ENCODE measurements around the gene EIF3L.

Gene EIF3L

DNA sequence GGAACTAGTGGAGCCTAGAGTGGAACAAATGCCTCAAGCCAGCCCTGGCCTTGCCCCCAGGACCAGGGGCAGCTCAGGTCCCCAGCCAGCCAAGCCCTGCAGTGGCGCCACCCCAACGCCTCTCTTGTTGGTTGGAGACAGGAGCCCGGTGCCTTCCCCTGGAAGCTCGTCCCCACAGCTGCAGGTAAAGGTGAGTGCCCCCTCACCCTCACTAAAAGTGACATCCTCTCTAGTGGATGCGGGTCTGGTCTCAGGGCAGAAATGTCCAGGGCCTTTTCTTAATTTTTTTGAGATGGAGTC is 78.4 kb downstream of the EIF3L start:
- no peak for DNase-seq (ENCODE audit: low read depth)

DNA sequence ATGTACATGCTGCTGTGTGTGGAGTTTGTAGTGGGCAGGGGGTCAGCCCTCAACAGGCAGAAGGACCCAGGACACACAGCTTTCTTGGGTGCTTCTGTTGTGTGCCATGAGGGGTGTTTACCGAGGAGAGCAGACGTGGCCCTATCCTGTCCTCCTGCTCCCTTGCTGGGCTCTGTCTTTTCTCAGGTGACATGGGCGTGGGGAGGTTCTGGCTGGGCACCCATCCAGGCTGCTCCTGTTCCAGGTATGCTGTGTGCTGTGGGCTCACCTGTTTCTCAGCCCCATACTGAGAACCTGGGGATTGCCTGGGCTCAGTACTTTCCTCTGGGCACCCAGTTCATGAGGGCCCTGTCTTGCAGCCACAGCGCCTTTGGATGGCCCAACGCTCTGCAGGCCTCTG is 80.2 kb downstream of the EIF3L start:
- no peak for DNase-seq (ENCODE audit: low read depth)

DNA sequence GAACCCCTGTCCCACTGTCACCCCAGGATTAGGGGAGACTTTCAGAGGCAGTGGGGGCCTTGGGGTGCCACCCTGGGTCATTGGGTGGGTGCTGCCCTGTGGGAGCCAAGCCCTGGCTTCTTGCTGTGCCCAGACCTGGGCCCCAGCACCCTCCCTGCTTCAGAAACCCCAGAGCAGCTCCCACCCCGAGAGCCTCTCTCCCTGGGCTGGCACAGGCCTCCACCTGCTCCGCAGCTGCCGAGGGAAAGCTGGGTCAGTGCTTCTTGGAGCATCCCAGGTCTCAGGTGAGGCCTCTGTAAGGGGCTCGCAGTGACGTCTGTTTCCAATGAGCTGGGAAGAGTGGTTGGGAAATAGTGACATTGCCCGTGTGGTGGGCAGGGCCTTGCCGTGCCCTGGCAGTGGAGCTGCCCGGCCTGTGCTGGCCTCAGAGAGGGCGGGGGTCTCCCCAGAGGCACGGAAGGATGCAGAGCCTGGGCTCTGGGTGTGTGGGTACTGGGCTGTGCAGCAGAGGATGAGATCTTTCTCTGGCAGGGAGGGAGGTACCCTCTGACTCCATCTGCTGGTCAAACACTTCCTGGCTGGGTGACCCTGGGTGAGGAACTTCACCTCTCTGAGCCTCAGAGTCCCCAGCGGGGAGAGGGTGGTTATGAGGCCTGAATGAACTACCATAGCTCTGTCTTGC is 81.2 kb downstream of the EIF3L start:
- DNase-seq (ENCODE audit: low read depth), result no peak

DNA sequence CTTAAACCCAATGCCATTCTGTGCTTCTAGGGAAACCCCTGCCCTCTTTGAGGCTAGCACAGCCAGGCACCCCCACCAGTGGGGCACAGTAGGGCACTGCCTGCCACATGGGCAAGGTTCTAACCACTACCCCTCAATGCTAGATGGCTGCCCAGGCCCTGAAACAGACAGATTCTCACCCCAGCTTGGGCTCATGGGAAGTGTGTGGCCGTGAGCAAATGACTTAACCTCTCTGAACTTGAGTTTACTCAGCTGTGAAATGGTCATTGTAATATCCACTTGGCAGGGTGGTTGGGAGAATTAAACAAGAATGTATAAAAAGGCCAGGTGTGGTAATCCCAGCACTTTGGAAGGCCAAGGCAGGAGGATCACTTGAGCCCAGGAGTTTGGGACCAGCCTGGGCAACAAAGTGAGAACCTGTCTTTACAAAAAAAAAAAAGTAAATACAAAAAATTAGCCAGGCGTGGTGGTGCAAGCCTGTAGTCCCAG is 81.8 kb downstream of the EIF3L start:
- no peak for DNase-seq (ENCODE audit: low read depth)

DNA sequence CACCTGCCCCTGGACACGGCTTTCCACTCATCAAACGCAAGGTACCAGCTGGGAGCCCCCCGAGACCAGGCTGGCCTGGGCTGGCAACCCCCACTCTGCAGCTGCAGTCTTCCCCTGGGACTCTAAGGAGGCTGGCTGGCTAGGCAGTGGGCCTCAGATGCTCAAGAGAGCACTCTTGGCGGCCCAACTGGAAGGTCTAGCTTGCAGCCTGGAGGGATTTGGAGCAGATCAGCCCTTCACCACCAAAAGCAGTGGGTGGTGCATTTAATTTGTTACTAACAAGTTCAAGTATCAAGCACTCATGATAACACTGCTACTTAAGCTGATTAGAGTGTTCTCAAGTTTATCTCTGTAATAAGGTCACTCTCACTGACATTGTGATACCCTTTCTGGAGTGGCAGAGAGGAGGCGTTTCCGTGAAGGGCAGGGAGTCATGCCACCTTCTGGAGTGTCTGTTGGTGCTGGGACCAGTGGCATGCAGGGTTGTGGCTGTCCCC is 82.7 kb downstream of the EIF3L start:
- no peak for DNase-seq (ENCODE audit: low read depth)

DNA sequence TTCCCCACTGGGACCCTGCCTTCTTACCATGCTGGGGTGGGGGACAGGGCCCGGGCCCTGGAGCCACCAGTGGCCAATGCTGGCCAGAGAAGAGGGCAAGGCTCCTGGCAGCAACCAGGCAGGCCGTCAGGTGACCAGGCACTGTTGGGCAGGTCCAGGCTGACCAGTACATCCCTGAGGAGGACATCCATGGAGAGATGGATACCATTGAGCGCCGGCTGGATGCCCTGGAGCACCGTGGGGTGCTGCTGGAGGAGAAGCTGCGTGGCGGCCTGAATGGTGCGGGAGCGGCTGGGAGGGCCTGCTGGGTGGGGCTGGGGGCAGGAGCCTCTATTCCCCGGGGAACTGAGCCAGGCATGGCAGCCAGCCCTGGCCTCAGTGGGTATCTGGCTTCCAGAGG is 83.2 kb downstream of the EIF3L start:
- DNase-seq (ENCODE audit: low read depth), result no peak

DNA sequence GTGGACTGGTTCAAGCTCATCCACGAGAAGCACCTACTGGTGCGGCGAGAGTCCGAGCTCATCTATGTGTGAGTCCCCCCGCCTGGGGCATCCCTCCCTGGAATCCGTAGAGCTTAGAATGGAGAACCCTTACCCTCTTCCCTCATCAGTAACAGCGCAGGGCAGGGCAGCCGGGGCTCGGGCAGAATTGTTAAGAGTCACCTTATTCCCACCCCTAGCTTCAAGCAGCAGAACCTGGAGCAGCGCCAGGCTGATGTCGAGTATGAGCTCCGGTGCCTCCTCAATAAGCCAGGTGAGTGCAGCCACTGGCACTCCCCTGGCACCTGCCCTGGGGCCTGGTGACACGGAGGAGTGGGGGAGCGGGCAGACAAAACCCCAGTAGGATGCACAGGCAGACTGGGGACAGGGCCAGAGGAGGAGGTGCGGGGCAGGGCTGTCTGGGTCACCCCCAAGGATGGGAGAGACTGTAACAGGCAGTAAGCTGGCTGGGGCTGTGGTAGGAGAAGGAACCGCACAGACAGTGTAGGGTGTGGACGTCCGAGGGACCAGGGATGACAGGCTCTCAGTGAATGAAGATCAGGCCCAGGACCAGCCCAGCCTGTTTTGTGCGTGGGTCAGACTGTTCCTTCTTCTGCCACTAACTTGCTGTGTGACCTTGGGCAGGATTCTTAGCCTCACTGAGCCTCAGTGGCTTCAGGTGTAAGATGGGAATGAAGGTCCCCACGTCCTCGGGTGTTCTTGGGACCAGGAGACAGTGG is 83.8 kb downstream of the EIF3L start:
- DNase-seq (ENCODE audit: low read depth), result no peak

DNA sequence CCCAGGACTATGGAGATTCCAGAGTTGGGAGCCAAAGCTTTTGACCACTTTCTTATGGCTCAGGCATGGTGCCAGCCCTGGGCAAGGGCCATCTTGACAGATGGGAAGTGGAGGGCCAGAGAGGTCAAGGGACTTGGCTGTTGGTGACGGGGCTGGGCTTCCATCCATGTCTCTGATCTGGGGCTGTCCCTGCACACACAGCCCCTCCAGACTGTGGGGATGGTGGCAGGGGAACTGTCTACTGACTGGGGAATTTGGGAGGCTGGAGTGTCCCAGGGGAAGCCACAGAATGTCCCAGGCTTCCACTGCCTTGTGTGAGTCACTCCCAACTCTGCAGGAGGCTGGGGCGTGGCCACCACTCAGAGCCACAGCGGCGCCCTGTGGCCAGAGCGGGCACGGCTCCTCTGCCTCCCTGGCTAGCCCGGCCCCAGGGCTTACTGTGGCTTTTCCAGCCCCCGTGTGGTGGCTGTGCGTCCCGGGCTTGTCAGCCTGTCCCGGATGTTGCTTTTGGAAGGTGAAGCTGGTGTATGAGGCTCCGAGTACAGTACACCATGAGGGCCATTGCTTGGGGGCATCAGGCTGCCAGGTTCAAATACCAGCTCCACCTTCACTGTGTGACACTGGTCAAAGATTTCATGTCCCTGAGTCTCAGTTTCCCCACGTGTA is 84.6 kb downstream of the EIF3L start:
- DNase-seq (ENCODE audit: low read depth), result peak; percentile 66
